Mesendoderm (in vitro differentiated cells): ENCODE results near the gene TWF1.

Experiments used
- DNase-seq: peaks from one replicate; pipeline ENCODE4 v3.0.0; 2013
- H2AK5ac ChIP-seq: 2 replicates; pipeline ENCODE4 v1.6.1; 2013; ENCODE audit warnings: low read length, inconsistent platforms
- H2BK120ac ChIP-seq: 2 replicates; pipeline ENCODE4 v1.6.1; 2013; ENCODE audit warnings: low read depth, mild to moderate bottlenecking, low read length, moderate library complexity, mixed read lengths
- H2BK15ac ChIP-seq: replicated peaks from 2 replicates; pipeline ENCODE4 v1.6.1; 2013; ENCODE audit warnings: low read depth, mild to moderate bottlenecking, moderate library complexity
- H2BK5ac ChIP-seq: 2 replicates; pipeline ENCODE4 v1.6.1; 2013; ENCODE audit warnings: low read length, inconsistent platforms
- H3K18ac ChIP-seq: 2 replicates; pipeline ENCODE4 v1.6.1; 2013; ENCODE audit warnings: mild to moderate bottlenecking, low read length, mixed read lengths
- H3K23ac ChIP-seq: one replicate; pipeline ENCODE4 v1.6.1; 2013; ENCODE audit warnings: low read length
- H3K27ac ChIP-seq: 2 replicates; pipeline ENCODE4 v1.5.1; 2013; ENCODE audit warnings: low read depth, mild to moderate bottlenecking, inconsistent platforms, low read length, moderate library complexity
- H3K27me3 ChIP-seq: 2 replicates; pipeline ENCODE4 v1.6.1; 2013; ENCODE audit warnings: low read length, control low read depth, mild to moderate bottlenecking, inconsistent platforms; ENCODE audit not compliant: insufficient read depth, poor library complexity
- H3K36me3 ChIP-seq: 2 replicates; pipeline ENCODE4 v1.6.1; 2013; ENCODE audit warnings: low read length, inconsistent platforms; ENCODE audit not compliant: control insufficient read depth, insufficient read depth
- H3K4ac ChIP-seq: one replicate; pipeline ENCODE4 v1.6.1; 2013; ENCODE audit warnings: low read depth, mild to moderate bottlenecking, low read length, moderate library complexity
- H3K4me1 ChIP-seq: 2 replicates; pipeline ENCODE4 v1.6.1; 2013; ENCODE audit warnings: low read depth, low read length, inconsistent platforms; ENCODE audit not compliant: control insufficient read depth
- H3K4me2 ChIP-seq: 2 replicates; pipeline ENCODE4 v1.6.1; 2013; ENCODE audit warnings: low read length
- H3K4me3 ChIP-seq: 2 replicates; pipeline ENCODE4 v1.5.1; 2013; ENCODE audit warnings: mild to moderate bottlenecking, low read length
- H3K56ac ChIP-seq: one replicate; pipeline ENCODE4 v1.6.1; 2013; ENCODE audit warnings: low read length
- H3K79me1 ChIP-seq: 2 replicates; pipeline ENCODE4 v1.6.1; 2013; ENCODE audit warnings: low read length, inconsistent platforms
- H3K79me2 ChIP-seq: 2 replicates; pipeline ENCODE4 v1.6.1; 2013; ENCODE audit warnings: mild to moderate bottlenecking, low read length; ENCODE audit not compliant: control insufficient read depth, insufficient read depth
- H3K9ac ChIP-seq: 2 replicates; pipeline ENCODE4 v1.6.1; 2013; ENCODE audit warnings: low read length, inconsistent platforms
- H4K5ac ChIP-seq: one replicate; pipeline ENCODE4 v1.6.1; 2013; ENCODE audit warnings: low read length
- H4K8ac ChIP-seq: one replicate; pipeline ENCODE4 v1.6.1; 2013; ENCODE audit warnings: low read depth, mild to moderate bottlenecking, control low read depth, low read length, moderate library complexity
- WGBS: extraction: QIAGEN DNeasy Blood & Tissue Kit; methylation state at CpG from one replicate; pipeline ENCODE4 v1.1.7; 2013; ENCODE audit warnings: low lambda C conversion rate, missing lambda C conversion rate; ENCODE audit not compliant: insufficient coverage; ENCODE audit errors: extremely low coverage; 5-methylcytosine and 5-hydroxymethylcytosine counted together

TWF1 gene

DNA sequence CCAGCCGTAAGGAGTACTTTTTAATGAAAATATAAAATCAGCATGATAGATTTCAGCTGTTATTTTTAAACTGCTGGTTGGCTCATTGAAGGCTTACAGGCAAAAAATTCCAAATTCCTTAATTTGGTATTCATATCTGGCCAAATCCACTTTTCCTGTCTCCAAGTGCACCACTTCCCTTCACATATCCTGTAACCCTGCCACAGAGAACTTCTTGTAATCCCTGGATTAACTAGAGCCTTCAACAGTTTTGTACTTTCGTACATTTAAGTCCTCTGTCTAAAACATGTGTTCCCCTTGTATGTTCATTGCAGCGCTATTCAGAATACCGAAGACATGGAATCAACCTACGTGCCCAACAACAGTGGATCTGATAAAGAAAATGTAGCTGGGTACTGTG is 57.1 kb downstream of the TWF1 start:
- Histone ChIP-seq H3K36me3 (no peaks in the 10 kb centered on the region), H3K56ac (no peak overlapping the region), H3K27ac (no peak overlapping the region), H2AK5ac (no peak overlapping the region), H3K18ac (no peak overlapping the region), H3K79me2 (no peaks in the 10 kb centered on the region), H4K8ac (no peak overlapping the region), H2BK15ac (no peak overlapping the region), H3K9ac (no peak overlapping the region), H3K4ac (no peak overlapping the region), H2BK120ac (no peak overlapping the region), H3K79me1 (no peaks in the 10 kb centered on the region), H3K4me2 (no peak overlapping the region), H3K27me3 (no peaks in the 10 kb centered on the region), H3K4me1 (no peaks in the 10 kb centered on the region), H3K4me3 (no peak overlapping the region), H2BK5ac (no peak overlapping the region), H3K23ac (no peak overlapping the region), H4K5ac (no peak overlapping the region)
- no CpG with 5 or more reads among the region's 5 CpGs for WGBS
- DNase-seq = no peak

- no peaks in the 10 kb centered on the region for H3K27me3 ChIP-seq
- no peak overlapping the region for H3K4me2 ChIP-seq
- no peak overlapping the region for H2BK15ac ChIP-seq
- H4K5ac ChIP-seq = no peak overlapping the region
- H3K23ac ChIP-seq = no peak overlapping the region
- no peak overlapping the region for H3K56ac ChIP-seq
- H3K4me1 ChIP-seq = no peaks in the 10 kb centered on the region
- H3K36me3 ChIP-seq = no peaks in the 10 kb centered on the region
- no peak overlapping the region for H3K9ac ChIP-seq
- no peak overlapping the region for H2BK5ac ChIP-seq
- no peak overlapping the region for H3K18ac ChIP-seq
- no peak overlapping the region for H3K27ac ChIP-seq
- H3K79me1 ChIP-seq = no peaks in the 10 kb centered on the region
- no peaks in the 10 kb centered on the region for H3K79me2 ChIP-seq
- no peak for DNase-seq
- no peak overlapping the region for H3K4ac ChIP-seq
- no peak overlapping the region for H4K8ac ChIP-seq
- no peak overlapping the region for H2AK5ac ChIP-seq
- H2BK120ac ChIP-seq = no peak overlapping the region
- no peak overlapping the region for H3K4me3 ChIP-seq
These were observed 61.3 kb downstream of the TWF1 start for GRCh38 chr12:43744826-43745225.
